PC-9 (cell line): ENCODE measurements around the gene ABCC12.

Experiments
- EZH2 ChIP-seq: fragments of 200-600 bp; sonication (generic); IDR thresholded peaks from 2 replicates; pipeline ENCODE4 v1.8.0; 2017; ENCODE audit warnings: antibody characterized with exemption, low read depth
- TF ChIP-seq, protein P1 (sequence below): fragments of 200-600 bp; sonication (generic); conservative IDR thresholded peaks from 2 replicates; pipeline ENCODE4 v1.6.1; 2017; ENCODE audit warnings: mixed run types, antibody characterized with exemption, mild to moderate bottlenecking, moderate library complexity

DNA sequence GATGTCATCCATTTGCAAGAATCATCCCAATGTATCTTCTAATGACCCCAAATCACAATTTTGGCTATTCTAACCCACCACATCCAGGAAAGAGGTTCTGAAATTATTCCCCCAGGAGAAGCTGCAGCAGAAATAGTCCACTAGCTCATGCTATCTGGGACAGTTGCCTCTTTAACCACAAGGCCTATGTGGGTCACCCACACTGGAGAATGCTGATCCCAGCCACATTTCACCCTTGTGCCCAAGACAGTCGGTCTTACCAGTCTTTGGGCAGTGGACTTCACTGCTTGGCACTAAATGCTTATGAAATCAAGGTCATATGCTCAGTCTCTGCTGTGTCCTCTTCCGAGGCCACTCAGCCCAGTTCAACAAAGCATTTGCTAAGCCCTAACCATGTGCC, 27.0 kb downstream of the ABCC12 start:
- TF ChIP-seq, protein P1, sequence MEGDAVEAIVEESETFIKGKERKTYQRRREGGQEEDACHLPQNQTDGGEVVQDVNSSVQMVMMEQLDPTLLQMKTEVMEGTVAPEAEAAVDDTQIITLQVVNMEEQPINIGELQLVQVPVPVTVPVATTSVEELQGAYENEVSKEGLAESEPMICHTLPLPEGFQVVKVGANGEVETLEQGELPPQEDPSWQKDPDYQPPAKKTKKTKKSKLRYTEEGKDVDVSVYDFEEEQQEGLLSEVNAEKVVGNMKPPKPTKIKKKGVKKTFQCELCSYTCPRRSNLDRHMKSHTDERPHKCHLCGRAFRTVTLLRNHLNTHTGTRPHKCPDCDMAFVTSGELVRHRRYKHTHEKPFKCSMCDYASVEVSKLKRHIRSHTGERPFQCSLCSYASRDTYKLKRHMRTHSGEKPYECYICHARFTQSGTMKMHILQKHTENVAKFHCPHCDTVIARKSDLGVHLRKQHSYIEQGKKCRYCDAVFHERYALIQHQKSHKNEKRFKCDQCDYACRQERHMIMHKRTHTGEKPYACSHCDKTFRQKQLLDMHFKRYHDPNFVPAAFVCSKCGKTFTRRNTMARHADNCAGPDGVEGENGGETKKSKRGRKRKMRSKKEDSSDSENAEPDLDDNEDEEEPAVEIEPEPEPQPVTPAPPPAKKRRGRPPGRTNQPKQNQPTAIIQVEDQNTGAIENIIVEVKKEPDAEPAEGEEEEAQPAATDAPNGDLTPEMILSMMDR, result no peak
- no peak for TF ChIP-seq EZH2
